ENCODE results near the gene DUSP6.

GRCh38 chr12:89349814-89350213 is 2.5 kb downstream of the DUSP6 start:
- TF ChIP-seq CTCF (IDR thresholded peaks at IDR 0.05) (no peak), POLR2A (IDR thresholded peaks at IDR 0.05) (peak; percentile 9 to 33)

All from Peyer's patch (tissue), 4 donors.